Ishikawa (cell line): ENCODE results near the gene LMO2.

Experiments
- CEBPB ChIP-seq: IDR thresholded peaks from 2 replicates; pipeline ENCODE4 v1.6.1; 2012
- CREB1 ChIP-seq: IDR thresholded peaks from 2 replicates; pipeline ENCODE4 v1.6.1; 2012; ENCODE audit warnings: low read depth
- EGR1 ChIP-seq: IDR thresholded peaks from 2 replicates; pipeline ENCODE4 v1.6.1; 2012
- EP300 ChIP-seq: IDR thresholded peaks from 2 replicates; pipeline ENCODE4 v1.6.1; 2012; ENCODE audit warnings: borderline replicate concordance
- FOXM1 ChIP-seq: IDR thresholded peaks from 2 replicates; pipeline ENCODE4 v1.6.1; 2012; ENCODE audit warnings: low read depth, borderline replicate concordance
- MAX ChIP-seq: IDR thresholded peaks from 2 replicates; pipeline ENCODE4 v1.6.1; 2012
- NFIC ChIP-seq: IDR thresholded peaks from 2 replicates; pipeline ENCODE4 v1.6.1; 2012
- RAD21 ChIP-seq: IDR thresholded peaks from 2 replicates; pipeline ENCODE4 v1.6.1; 2012; ENCODE audit warnings: low read depth
- REST ChIP-seq: IDR thresholded peaks from 2 replicates; pipeline ENCODE4 v1.6.1; 2012; ENCODE audit warnings: low read depth, mild to moderate bottlenecking
- TAF1 ChIP-seq: IDR thresholded peaks from 2 replicates; pipeline ENCODE4 v1.6.1; 2012; ENCODE audit warnings: low read depth, mild to moderate bottlenecking
- TCF12 ChIP-seq: IDR thresholded peaks from 2 replicates; pipeline ENCODE4 v1.6.1; 2012; ENCODE audit warnings: low read depth
- TEAD4 ChIP-seq: IDR thresholded peaks from 2 replicates; pipeline ENCODE4 v1.6.1; 2012
- USF1 ChIP-seq: IDR thresholded peaks from 2 replicates; pipeline ENCODE4 v1.6.1; 2012
- YY1 ChIP-seq: IDR thresholded peaks from 2 replicates; pipeline ENCODE4 v1.6.1; 2012; ENCODE audit warnings: low read depth
- ZBTB7A ChIP-seq: IDR thresholded peaks from 2 replicates; pipeline ENCODE4 v1.6.1; 2012; ENCODE audit warnings: low read depth

Gene LMO2

GRCh38 chr11:33895752-33896137, 3.9 kb upstream of the LMO2 start:
- no peak for TF ChIP-seq YY1
- TF ChIP-seq NFIC = no peak
- TF ChIP-seq EP300 = no peak
- no peak for TF ChIP-seq TCF12
- TF ChIP-seq ZBTB7A = no peak
- no peak for TF ChIP-seq FOXM1
- TF ChIP-seq CREB1 = no peak
- no peak for TF ChIP-seq USF1
- TF ChIP-seq CEBPB = no peak
- no peak for TF ChIP-seq TAF1
- TF ChIP-seq EGR1 = no peak
- TF ChIP-seq REST = no peak
- no peak for TF ChIP-seq RAD21
- TF ChIP-seq TEAD4 = no peak
- TF ChIP-seq MAX = no peak

- no peak for TF ChIP-seq EGR1
- TF ChIP-seq TEAD4 = no peak
- no peak for TF ChIP-seq REST
- TF ChIP-seq NFIC = no peak
- TF ChIP-seq CREB1 = no peak
These were observed 2.5 kb upstream of the LMO2 start for GRCh38 chr11:33894398-33894746.

GRCh38 chr11:33893711-33894397, 2.0 kb upstream of the LMO2 start:
- TF ChIP-seq REST (no peak), USF1 (no peak), NFIC (no peak), FOXM1 (no peak), CREB1 (no peak), EP300 (no peak), CEBPB (no peak), TCF12 (no peak), MAX (no peak), TAF1 (no peak)

- no peak for TF ChIP-seq CREB1
These were observed 1.2 kb upstream of the LMO2 start for GRCh38 chr11:33892906-33893594.

- TF ChIP-seq FOXM1 = no peak
- no peak for TF ChIP-seq ZBTB7A
- TF ChIP-seq EP300 = no peak
These were observed 2.0 kb downstream of the LMO2 start for GRCh38 chr11:33889821-33890378.
